Measurements from ENCODE around the gene RNF166. TPM values are rescaled to one million over a fixed set of nuclear protein-coding genes. Genes with fewer than 3 reads are reported as not detected.

Gene RNF166
- total and polyA plus RNA-seq, 2 of the 13 experiments (the other 11 are each of a cell fraction or from before 2014, with no cell fraction given) = 21.4 to 23.0 TPM

DNA sequence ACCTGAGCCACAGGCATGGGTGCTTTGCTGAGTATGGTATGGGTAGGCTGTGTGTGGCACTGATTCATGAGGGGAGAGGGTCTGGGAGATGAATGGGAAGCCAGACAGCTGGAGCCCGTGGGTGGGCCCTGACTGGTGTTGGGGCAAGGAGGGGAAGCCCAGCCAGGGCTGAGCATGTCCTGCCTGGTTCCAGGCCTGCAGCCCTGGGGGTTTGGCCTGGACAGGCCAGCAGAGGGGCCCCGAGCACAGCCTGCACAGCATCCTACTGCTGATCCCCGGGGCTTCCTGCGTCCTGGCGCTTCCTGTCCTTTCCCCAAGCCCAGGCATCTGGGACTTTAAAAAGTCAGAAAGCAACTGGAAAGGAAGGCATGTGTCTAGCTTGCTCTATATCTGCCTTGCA is 38.7 kb downstream of the RNF166 start (continued):
- TF ChIP-seq, protein P1, sequence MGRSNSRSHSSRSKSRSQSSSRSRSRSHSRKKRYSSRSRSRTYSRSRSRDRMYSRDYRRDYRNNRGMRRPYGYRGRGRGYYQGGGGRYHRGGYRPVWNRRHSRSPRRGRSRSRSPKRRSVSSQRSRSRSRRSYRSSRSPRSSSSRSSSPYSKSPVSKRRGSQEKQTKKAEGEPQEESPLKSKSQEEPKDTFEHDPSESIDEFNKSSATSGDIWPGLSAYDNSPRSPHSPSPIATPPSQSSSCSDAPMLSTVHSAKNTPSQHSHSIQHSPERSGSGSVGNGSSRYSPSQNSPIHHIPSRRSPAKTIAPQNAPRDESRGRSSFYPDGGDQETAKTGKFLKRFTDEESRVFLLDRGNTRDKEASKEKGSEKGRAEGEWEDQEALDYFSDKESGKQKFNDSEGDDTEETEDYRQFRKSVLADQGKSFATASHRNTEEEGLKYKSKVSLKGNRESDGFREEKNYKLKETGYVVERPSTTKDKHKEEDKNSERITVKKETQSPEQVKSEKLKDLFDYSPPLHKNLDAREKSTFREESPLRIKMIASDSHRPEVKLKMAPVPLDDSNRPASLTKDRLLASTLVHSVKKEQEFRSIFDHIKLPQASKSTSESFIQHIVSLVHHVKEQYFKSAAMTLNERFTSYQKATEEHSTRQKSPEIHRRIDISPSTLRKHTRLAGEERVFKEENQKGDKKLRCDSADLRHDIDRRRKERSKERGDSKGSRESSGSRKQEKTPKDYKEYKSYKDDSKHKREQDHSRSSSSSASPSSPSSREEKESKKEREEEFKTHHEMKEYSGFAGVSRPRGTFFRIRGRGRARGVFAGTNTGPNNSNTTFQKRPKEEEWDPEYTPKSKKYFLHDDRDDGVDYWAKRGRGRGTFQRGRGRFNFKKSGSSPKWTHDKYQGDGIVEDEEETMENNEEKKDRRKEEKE (IDR thresholded peaks at IDR 0.05) = no peak
- no peak for TF ChIP-seq ZNF773 (CRISPR knock-in tag; IDR thresholded peaks at IDR 0.05; ENCODE audit: borderline replicate concordance)
- no peak for TF ChIP-seq TAF15 (IDR thresholded peaks at IDR 0.05; ENCODE audit: low read depth, low read length, poor library complexity, severe bottlenecking)
- TF ChIP-seq RBFOX2 (IDR thresholded peaks at IDR 0.05; ENCODE audit: low read depth, low read length) = 0 out of 2 replicates have a peak, but pooled peaks have one; percentile 46
- TF ChIP-seq, protein P2, sequence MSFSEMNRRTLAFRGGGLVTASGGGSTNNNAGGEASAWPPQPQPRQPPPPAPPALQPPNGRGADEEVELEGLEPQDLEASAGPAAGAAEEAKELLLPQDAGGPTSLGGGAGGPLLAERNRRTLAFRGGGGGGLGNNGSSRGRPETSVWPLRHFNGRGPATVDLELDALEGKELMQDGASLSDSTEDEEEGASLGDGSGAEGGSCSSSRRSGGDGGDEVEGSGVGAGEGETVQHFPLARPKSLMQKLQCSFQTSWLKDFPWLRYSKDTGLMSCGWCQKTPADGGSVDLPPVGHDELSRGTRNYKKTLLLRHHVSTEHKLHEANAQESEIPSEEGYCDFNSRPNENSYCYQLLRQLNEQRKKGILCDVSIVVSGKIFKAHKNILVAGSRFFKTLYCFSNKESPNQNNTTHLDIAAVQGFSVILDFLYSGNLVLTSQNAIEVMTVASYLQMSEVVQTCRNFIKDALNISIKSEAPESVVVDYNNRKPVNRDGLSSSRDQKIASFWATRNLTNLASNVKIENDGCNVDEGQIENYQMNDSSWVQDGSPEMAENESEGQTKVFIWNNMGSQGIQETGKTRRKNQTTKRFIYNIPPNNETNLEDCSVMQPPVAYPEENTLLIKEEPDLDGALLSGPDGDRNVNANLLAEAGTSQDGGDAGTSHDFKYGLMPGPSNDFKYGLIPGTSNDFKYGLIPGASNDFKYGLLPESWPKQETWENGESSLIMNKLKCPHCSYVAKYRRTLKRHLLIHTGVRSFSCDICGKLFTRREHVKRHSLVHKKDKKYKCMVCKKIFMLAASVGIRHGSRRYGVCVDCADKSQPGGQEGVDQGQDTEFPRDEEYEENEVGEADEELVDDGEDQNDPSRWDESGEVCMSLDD (CRISPR knock-in tag; IDR thresholded peaks at IDR 0.05; ENCODE audit: borderline replicate concordance) = no peak
- TF ChIP-seq, protein P3, sequence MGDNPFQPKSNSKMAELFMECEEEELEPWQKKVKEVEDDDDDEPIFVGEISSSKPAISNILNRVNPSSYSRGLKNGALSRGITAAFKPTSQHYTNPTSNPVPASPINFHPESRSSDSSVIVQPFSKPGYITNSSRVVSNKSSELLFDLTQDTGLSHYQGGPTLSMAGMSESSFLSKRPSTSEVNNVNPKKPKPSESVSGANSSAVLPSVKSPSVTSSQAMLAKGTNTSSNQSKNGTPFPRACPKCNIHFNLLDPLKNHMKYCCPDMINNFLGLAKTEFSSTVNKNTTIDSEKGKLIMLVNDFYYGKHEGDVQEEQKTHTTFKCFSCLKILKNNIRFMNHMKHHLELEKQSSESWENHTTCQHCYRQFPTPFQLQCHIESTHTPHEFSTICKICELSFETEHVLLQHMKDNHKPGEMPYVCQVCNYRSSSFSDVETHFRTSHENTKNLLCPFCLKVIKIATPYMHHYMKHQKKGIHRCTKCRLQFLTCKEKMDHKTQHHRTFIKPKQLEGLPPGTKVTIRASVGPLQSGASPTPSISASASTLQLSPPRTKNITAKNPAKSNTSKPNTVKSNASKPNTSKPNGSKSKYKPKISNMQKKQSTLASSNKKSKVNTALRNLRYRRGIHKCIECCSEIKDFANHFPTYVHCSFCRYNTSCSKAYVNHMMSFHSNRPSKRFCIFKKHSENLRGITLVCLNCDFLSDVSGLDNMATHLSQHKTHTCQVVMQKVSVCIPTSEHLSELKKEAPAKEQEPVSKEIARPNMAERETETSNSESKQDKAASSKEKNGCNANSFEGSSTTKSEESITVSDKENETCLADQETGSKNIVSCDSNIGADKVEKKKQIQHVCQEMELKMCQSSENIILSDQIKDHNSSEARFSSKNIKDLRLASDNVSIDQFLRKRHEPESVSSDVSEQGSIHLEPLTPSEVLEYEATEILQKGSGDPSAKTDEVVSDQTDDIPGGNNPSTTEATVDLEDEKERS (CRISPR knock-in tag; IDR thresholded peaks at IDR 0.05) = no peak
- no peak for TF ChIP-seq TBX3 (IDR thresholded peaks at IDR 0.05; ENCODE audit: borderline replicate concordance)
- TF ChIP-seq RAD51 (IDR thresholded peaks at IDR 0.05; ENCODE audit: borderline replicate concordance) = no peak
- TF ChIP-seq ZFP1 (CRISPR knock-in tag; IDR thresholded peaks at IDR 0.05) = no peak
- TF ChIP-seq AGO2 (optimal IDR thresholded peaks at IDR 0.05; ENCODE audit: low read depth, low read length) = peak; percentile 49
- TF ChIP-seq SYNCRIP (IDR thresholded peaks at IDR 0.05; ENCODE audit: insufficient read depth, low read depth, low read length) = no peak
- no peak for TF ChIP-seq ZNF138 (CRISPR knock-in tag; IDR thresholded peaks at IDR 0.05; ENCODE audit: low read depth)
- no peak for TF ChIP-seq ZBTB38 (CRISPR knock-in tag; IDR thresholded peaks at IDR 0.05)
- no peak for TF ChIP-seq ZFX (CRISPR knock-in tag; IDR thresholded peaks at IDR 0.05; ENCODE audit: low read depth)
- TF ChIP-seq KDM5B (CRISPR knock-in tag; IDR thresholded peaks at IDR 0.05; ENCODE audit: borderline replicate concordance) = 0 out of 2 replicates have a peak, but pooled peaks have one; percentile 29
- no peak for TF ChIP-seq SMAD3 (CRISPR knock-in tag; IDR thresholded peaks at IDR 0.05)
- TF ChIP-seq, protein P4, sequence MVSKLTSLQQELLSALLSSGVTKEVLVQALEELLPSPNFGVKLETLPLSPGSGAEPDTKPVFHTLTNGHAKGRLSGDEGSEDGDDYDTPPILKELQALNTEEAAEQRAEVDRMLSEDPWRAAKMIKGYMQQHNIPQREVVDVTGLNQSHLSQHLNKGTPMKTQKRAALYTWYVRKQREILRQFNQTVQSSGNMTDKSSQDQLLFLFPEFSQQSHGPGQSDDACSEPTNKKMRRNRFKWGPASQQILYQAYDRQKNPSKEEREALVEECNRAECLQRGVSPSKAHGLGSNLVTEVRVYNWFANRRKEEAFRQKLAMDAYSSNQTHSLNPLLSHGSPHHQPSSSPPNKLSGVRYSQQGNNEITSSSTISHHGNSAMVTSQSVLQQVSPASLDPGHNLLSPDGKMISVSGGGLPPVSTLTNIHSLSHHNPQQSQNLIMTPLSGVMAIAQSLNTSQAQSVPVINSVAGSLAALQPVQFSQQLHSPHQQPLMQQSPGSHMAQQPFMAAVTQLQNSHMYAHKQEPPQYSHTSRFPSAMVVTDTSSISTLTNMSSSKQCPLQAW (CRISPR knock-in tag; IDR thresholded peaks at IDR 0.05) = no peak
